Kidney tubule cell (primary cell): ENCODE measurements around the gene MYCL.
A peak's percentile ranks its signal among the peaks of the same experiment; 100 is the strongest.

Experiments
- DNase-seq: peaks from one replicate; pipeline ENCODE4 v3.0.0-alpha.2; 2018; ENCODE audit warnings: low spot score

Gene MYCL

DNA sequence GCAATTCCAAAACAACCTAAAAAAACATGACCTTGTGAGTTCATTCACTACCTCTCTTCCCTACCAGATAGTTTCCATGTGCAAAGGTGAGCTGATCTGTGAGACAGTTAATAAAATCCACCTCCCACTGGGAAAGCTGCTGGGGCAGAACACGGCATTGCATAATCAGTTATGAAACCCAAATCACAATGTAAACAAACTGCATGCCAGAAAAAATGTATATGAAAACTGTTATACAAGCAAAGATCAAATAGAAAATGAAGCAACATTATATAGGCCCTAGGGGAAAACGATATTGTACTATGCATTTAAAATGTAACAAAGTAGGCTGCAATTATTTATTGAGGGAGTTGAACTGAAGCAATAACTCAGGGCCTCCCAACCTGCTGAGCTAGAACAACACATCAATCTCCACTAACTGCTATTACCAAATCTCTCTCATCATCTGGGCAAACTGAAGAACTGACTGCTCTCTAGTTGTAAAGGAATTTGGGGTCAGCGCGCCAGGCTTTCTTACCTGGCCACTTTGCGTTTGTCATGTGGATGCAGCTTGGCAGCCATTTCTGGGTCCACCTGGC lies 49.4 kb downstream of the MYCL start:
- DNase-seq = peak; percentile 9

- no peak for DNase-seq
Observed at GRCh38 chr1:39850606-39851216, 51.0 kb downstream of the MYCL start.

GRCh38 chr1:39849203-39849602 lies 52.5 kb downstream of the MYCL start:
- DNase-seq = peak; percentile 19

GRCh38 chr1:39847940-39848339 lies 53.8 kb downstream of the MYCL start:
- no peak for DNase-seq

DNA sequence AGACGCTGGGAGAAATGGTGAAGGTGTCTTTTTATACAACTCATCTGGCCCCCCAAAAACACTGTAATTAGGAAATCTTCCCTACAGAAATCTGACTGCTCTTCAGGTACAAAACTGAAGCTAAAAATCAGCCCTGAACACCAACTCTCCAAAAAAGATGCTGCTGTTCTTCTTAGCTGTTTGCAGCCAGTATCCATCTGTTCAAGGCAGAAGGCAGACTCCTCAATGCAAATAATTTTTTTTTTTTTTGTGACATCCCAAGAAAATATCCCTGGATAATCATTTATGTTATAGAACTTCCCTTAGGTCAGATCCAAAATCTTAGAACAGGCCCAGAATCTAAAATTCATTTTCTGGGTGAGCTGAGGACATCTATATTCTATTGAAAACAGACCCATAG lies 54.9 kb downstream of the MYCL start:
- DNase-seq = no peak

- DNase-seq = peak; percentile 98
Observed at GRCh38 chr1:39845569-39846566, 55.8 kb downstream of the MYCL start.
